ENCODE measurements around the gene KMT5B. TPM values are rescaled to one million over a fixed set of nuclear protein-coding genes. Genes with fewer than 3 reads are reported as not detected.

KMT5B gene
- total and polyA plus RNA-seq, 10 donors: 12.3 to 52.8 (median 40.6) TPM

GRCh38 chr11:68204402-68204801 is 8.7 kb downstream of the KMT5B start:
- H3K27me3 ChIP-seq (replicated peaks in 1 of 7): no peaks in the 10 kb centered on the region
- H3K36me3 ChIP-seq: no peaks in the 10 kb centered on the region
- H3K4me1 ChIP-seq: peaks cover 20 to 100% (median 79%) of the 10 kb centered on the region in 6 donors
- 47 to 78% (median 57%) methylated on average over 6 of the region's 6 CpGs for WGBS, 5 donors
- peak; percentile 11 for DNase-seq
- no peak overlapping the region for H3K27ac ChIP-seq
- no peak overlapping the region for H3K4me3 ChIP-seq
- H3K9me3 ChIP-seq: no peaks in the 10 kb centered on the region
- intact Hi-C loops (cut with DNase I; ENCODE audit: low total_unique reads): loop anchor here (10.0 kb wide), 1 partner anchor 140 kb away; no protein-coding TSS in a partner anchor
- no peak for TF ChIP-seq CTCF (IDR thresholded peaks at IDR 0.05 in 8 of 11, conservative IDR thresholded peaks at IDR 0.05 in 3 of 11)
- TF ChIP-seq POLR2A (IDR thresholded peaks at IDR 0.05): no peak
- TF ChIP-seq POLR2AphosphoS5 (IDR thresholded peaks at IDR 0.05): no peak

GRCh38 chr11:68202165-68202564 is 10.9 kb downstream of the KMT5B start:
- no peak overlapping the region for H3K27ac ChIP-seq
- H3K9me3 ChIP-seq: no peaks in the 10 kb centered on the region
- peaks cover 10 to 100% (median 78%) of the 10 kb centered on the region in 6 donors for H3K4me1 ChIP-seq
- no peaks in the 10 kb centered on the region for H3K36me3 ChIP-seq
- H3K27me3 ChIP-seq (replicated peaks in 1 of 7): no peaks in the 10 kb centered on the region
- TF ChIP-seq POLR2A (IDR thresholded peaks at IDR 0.05) (no peak), POLR2AphosphoS5 (IDR thresholded peaks at IDR 0.05) (no peak), CTCF (IDR thresholded peaks at IDR 0.05 in 8 of 11, conservative IDR thresholded peaks at IDR 0.05 in 3 of 11) (no peak)
- intact Hi-C loops (cut with DNase I; ENCODE audit: low total_unique reads): loop anchor here (10.0 kb wide), 1 partner anchor 137 kb away; no protein-coding TSS in a partner anchor
- H3K4me3 ChIP-seq: no peak overlapping the region
- DNase-seq: no peak
- WGBS, 5 donors: 67 to 90% (median 83%) methylated on average over 2 of the region's 2 CpGs

- peaks cover 13 to 100% (median 78%) of the 10 kb centered on the region in 6 donors for H3K4me1 ChIP-seq
- H3K4me3 ChIP-seq: no peak overlapping the region
- WGBS, 5 donors: 90 to 97% (median 92%) methylated on average over 4 of the region's 4 CpGs
- TF ChIP-seq POLR2AphosphoS5 (IDR thresholded peaks at IDR 0.05): no peak
- TF ChIP-seq POLR2A (IDR thresholded peaks at IDR 0.05): no peak
- no peak for TF ChIP-seq CTCF (IDR thresholded peaks at IDR 0.05 in 8 of 11, conservative IDR thresholded peaks at IDR 0.05 in 3 of 11)
- no peak overlapping the region for H3K27ac ChIP-seq
- no peaks in the 10 kb centered on the region for H3K36me3 ChIP-seq
- no peaks in the 10 kb centered on the region for H3K9me3 ChIP-seq
- intact Hi-C loops (cut with DNase I; ENCODE audit: low total_unique reads): loop anchor here (10.0 kb wide), 1 partner anchor 137 kb away; no protein-coding TSS in a partner anchor
- H3K27me3 ChIP-seq (replicated peaks in 1 of 7): no peaks in the 10 kb centered on the region
- DNase-seq: no peak
These were observed 11.6 kb downstream of the KMT5B start for GRCh38 chr11:68201492-68201891.

GRCh38 chr11:68200639-68201038 is 12.5 kb downstream of the KMT5B start:
- H3K36me3 ChIP-seq: no peaks in the 10 kb centered on the region
- H3K4me1 ChIP-seq: peaks cover 13 to 100% (median 78%) of the 10 kb centered on the region in 6 donors
- H3K27me3 ChIP-seq (replicated peaks in 1 of 7): no peaks in the 10 kb centered on the region
- H3K9me3 ChIP-seq: no peaks in the 10 kb centered on the region
- DNase-seq: no peak
- no peak overlapping the region for H3K27ac ChIP-seq
- intact Hi-C loops (cut with DNase I; ENCODE audit: low total_unique reads): loop anchor here (10.0 kb wide), 1 partner anchor 136 kb away; no protein-coding TSS in a partner anchor
- no peak for TF ChIP-seq POLR2A (IDR thresholded peaks at IDR 0.05)
- no peak for TF ChIP-seq CTCF (IDR thresholded peaks at IDR 0.05 in 8 of 11, conservative IDR thresholded peaks at IDR 0.05 in 3 of 11)
- TF ChIP-seq POLR2AphosphoS5 (IDR thresholded peaks at IDR 0.05): no peak
- WGBS, 5 donors: 79 to 86% (median 83%) methylated on average over 3 of the region's 3 CpGs
- no peak overlapping the region for H3K4me3 ChIP-seq
